Measurements from ENCODE around the gene EMX2. TPM values are rescaled to one million over a fixed set of nuclear protein-coding genes. Genes with fewer than 3 reads are reported as not detected.

Gene EMX2
- total RNA-seq, 1 experiment from 2014 or later, result not detected

Other genes starting within 250 kb of the EMX2 start
- gene PDZD8, start 167.3 kb upstream of the EMX2 start, total RNA-seq (2014; rRNA removed; shearing (Covaris generic)), result 12.8 and 15.9 TPM in 2 replicates